Peyer's patch (tissue), 4 donors: ENCODE results near the gene RRAD. TPM values are rescaled to one million over a fixed set of nuclear protein-coding genes. Genes with fewer than 3 reads are reported as not detected.

Experiments used
- DNase-seq, 3 donors: peaks; one replicate each; pipeline ENCODE4 v3.0.0-alpha.2; 2017 to 2019
- H3K27ac ChIP-seq, 4 donors: fragments of 200-600 bp; sonication (generic); one replicate each; pipeline ENCODE4 v1.5.1; 2016 to 2019
- H3K27me3 ChIP-seq, 2 donors: fragments of 200-600 bp; sonication (generic); one replicate each; pipeline ENCODE4 v1.5.1; 2019
- H3K36me3 ChIP-seq, 3 donors: fragments of 200-600 bp; sonication (generic); one replicate each; pipeline ENCODE4 v1.5.1; 2016 to 2019
- H3K4me1 ChIP-seq, 4 donors: fragments of 200-600 bp; sonication (generic); one replicate each; pipeline ENCODE4 v1.5.1; 2016 to 2019
- H3K4me3 ChIP-seq, 4 donors: fragments of 200-600 bp; sonication (generic); 1 replicate in 3 of 4; 2 replicates in 1 of 4; pipeline ENCODE4 v1.5.1; 2016 to 2019; ENCODE audit warnings: mild to moderate bottlenecking in 1 of 4
- H3K9me3 ChIP-seq, 4 donors: fragments of 200-600 bp; sonication (generic); one replicate each; pipeline ENCODE4 v1.5.1; 2016 to 2019; ENCODE audit warnings: mild to moderate bottlenecking in 1 of 4
- CTCF ChIP-seq, 6 experiments: fragments of 450-650 bp in 4 of 6; fragments of 200-600 bp in 2 of 6; sonication (generic) in 1 of 6; IDR thresholded peaks; one replicate each; pipeline ENCODE4 v1.5.1; 2017 to 2019; ENCODE audit warnings: antibody characterized with exemption in 6 of 6, mild to moderate bottlenecking in 3 of 6, moderate library complexity in 1 of 6
- POLR2A ChIP-seq, 2 donors: fragments of 450-650 bp; IDR thresholded peaks; one replicate each; pipeline ENCODE4 v1.5.1; 2017; ENCODE audit warnings: antibody characterized with exemption in 2 of 2, mild to moderate bottlenecking in 2 of 2, moderate library complexity in 2 of 2
- total RNA-seq, 4 donors: library from RNA; depleted of rRNA; stranded (reverse); fragments of >200 nt; gene quantifications; one replicate each; pipeline ENCODE4 v1.1.0, GENCODE V29; 2016

RRAD gene
- total RNA-seq, 4 donors from 2014 or later: 0.53 to 4.1 (median 2.8) TPM

- Histone ChIP-seq H3K36me3 (no peaks in the 10 kb centered on the region), H3K27ac (peak overlapping the region; percentile 44 to 88 (median 71)), H3K4me1 (peaks cover 0 to 22% (median 8%) of the 10 kb centered on the region in 4 donors), H3K27me3 (no peaks in the 10 kb centered on the region), H3K4me3 (no peak overlapping the region), H3K9me3 (no peaks in the 10 kb centered on the region)
- TF ChIP-seq CTCF (IDR thresholded peaks at IDR 0.05) (no peak), POLR2A (IDR thresholded peaks at IDR 0.05) (no peak)
- no peak for DNase-seq
Observed at GRCh38 chr16:66873685-66874055, 51.7 kb downstream of the RRAD start.

GRCh38 chr16:66872943-66873684 is 52.2 kb downstream of the RRAD start:
- DNase-seq: peak; percentile 85 to 96 (median 93)
- no peaks in the 10 kb centered on the region for H3K27me3 ChIP-seq
- TF ChIP-seq CTCF (IDR thresholded peaks at IDR 0.05) (peak; percentile 80 to 95 (median 90)), POLR2A (IDR thresholded peaks at IDR 0.05) (no peak)
- peak overlapping the region; percentile 44 to 88 (median 71) for H3K27ac ChIP-seq
- peak overlapping the region; percentile 22 to 44 (median 40) for H3K4me3 ChIP-seq
- no peaks in the 10 kb centered on the region for H3K9me3 ChIP-seq
- no peaks in the 10 kb centered on the region for H3K36me3 ChIP-seq
- peaks cover 0 to 21% (median 8%) of the 10 kb centered on the region in 4 donors for H3K4me1 ChIP-seq

GRCh38 chr16:66872559-66872942 is 52.8 kb downstream of the RRAD start:
- Histone ChIP-seq H3K27me3 (no peaks in the 10 kb centered on the region), H3K27ac (peak overlapping the region; percentile 44 to 88 (median 71)), H3K4me3 (peak overlapping the region; percentile 22 to 44 (median 40)), H3K4me1 (peaks cover 0 to 17% (median 8%) of the 10 kb centered on the region in 4 donors), H3K9me3 (no peaks in the 10 kb centered on the region), H3K36me3 (no peaks in the 10 kb centered on the region)
- no peak for TF ChIP-seq POLR2A (IDR thresholded peaks at IDR 0.05)
- no peak for TF ChIP-seq CTCF (IDR thresholded peaks at IDR 0.05)
- DNase-seq: no peak

GRCh38 chr16:66871840-66872239 is 53.5 kb downstream of the RRAD start:
- no peak overlapping the region for H3K4me3 ChIP-seq
- peak overlapping the region in 3 of 4 donors; percentile 25 to 74 (median 59) for H3K27ac ChIP-seq
- no peaks in the 10 kb centered on the region for H3K36me3 ChIP-seq
- DNase-seq: peak in 2 of 3 donors; percentile 83 to 86
- H3K9me3 ChIP-seq: no peaks in the 10 kb centered on the region
- TF ChIP-seq CTCF (IDR thresholded peaks at IDR 0.05) (no peak), POLR2A (IDR thresholded peaks at IDR 0.05) (no peak)
- H3K27me3 ChIP-seq: no peaks in the 10 kb centered on the region
- H3K4me1 ChIP-seq: peaks cover 0 to 17% (median 8%) of the 10 kb centered on the region in 4 donors

Other genes starting within 250 kb of the RRAD start
- gene CMTM4, start 228.8 kb downstream of the RRAD start, total RNA-seq: 100 to 1,000 TPM in 2 of 4 donors, 10 to 100 TPM in 2; 33.8 to 116 (median 101) TPM
- 100 to 1,000 TPM; 167 to 337 (median 206) TPM for gene DYNC1LI2, start 173.9 kb downstream of the RRAD start, total RNA-seq
- under 1 TPM in 1 of 4 donors, not detected in 3; 0.40 TPM for gene TERB1, start 124.0 kb downstream of the RRAD start, total RNA-seq
- 10 to 100 TPM; 33.6 to 51.3 (median 43.0) TPM for gene NAE1, start 94.6 kb downstream of the RRAD start, total RNA-seq
- gene CA7, start 81.1 kb downstream of the RRAD start, total RNA-seq: 10 to 100 TPM; 13.2 to 59.4 (median 32.2) TPM
- gene PDP2, start 45.0 kb downstream of the RRAD start, total RNA-seq: 10 to 100 TPM; 12.1 to 27.9 (median 15.3) TPM
- gene CDH16, start 6.7 kb downstream of the RRAD start, total RNA-seq: 10 to 100 TPM in 3 of 4 donors, not detected in 1; 11.3 to 19.5 (median 15.4) TPM
- 10 to 100 TPM; 28.1 to 72.7 (median 55.2) TPM for gene CIAO2B, start 8.9 kb upstream of the RRAD start, total RNA-seq
- 1,000 to 10,000 TPM in 3 of 4 donors, 100 to 1,000 TPM in 1; 113 to 4,512 (median 3,000) TPM for gene CES2, start 10.0 kb upstream of the RRAD start, total RNA-seq
- gene CES3, start 35.7 kb upstream of the RRAD start, total RNA-seq: 100 to 1,000 TPM in 3 of 4 donors, 10 to 100 TPM in 1; 28.9 to 227 (median 161) TPM
- 10 to 100 TPM; 13.7 to 26.5 (median 17.9) TPM for gene CES4A, start 63.1 kb upstream of the RRAD start, total RNA-seq
- gene CBFB, start 103.6 kb upstream of the RRAD start, total RNA-seq: 10 to 100 TPM; 14.0 to 30.5 (median 26.6) TPM
- gene PHAF1, start 184.4 kb upstream of the RRAD start, total RNA-seq: 10 to 100 TPM; 11.4 to 30.6 (median 20.4) TPM
- 1 to 10 TPM; 2.5 to 4.0 (median 3.5) TPM for gene B3GNT9, start 225.5 kb upstream of the RRAD start, total RNA-seq
- 10 to 100 TPM; 23.5 to 52.0 (median 32.0) TPM for gene TRADD, start 234.4 kb upstream of the RRAD start, total RNA-seq
- gene FBXL8, start 234.4 kb upstream of the RRAD start, total RNA-seq: 10 to 100 TPM; 19.6 to 57.1 (median 35.1) TPM
- gene HSF4, start 239.2 kb upstream of the RRAD start, total RNA-seq: 100 to 1,000 TPM in 1 of 4 donors, 10 to 100 TPM in 3; 15.6 to 140 (median 69.8) TPM
- 10 to 100 TPM; 24.4 to 65.2 (median 34.1) TPM for gene NOL3, start 245.0 kb upstream of the RRAD start, total RNA-seq